Small intestine (tissue), 4 donors: Measurements from ENCODE around the gene LILRB2. TPM values are rescaled to one million over a fixed set of nuclear protein-coding genes. Genes with fewer than 3 reads are reported as not detected.

Source experiments
- polyA plus RNA-seq, 4 donors: library from polyadenylated mRNA; stranded (reverse) in 3 of 4; unstranded in 1 of 4; fragments of 200-250 nt in 3 of 4; fragments of 120-200 nt in 1 of 4; gene quantifications; one replicate each; pipeline versions ENCODE4 v1.2.1 to v1.2.3, GENCODE V29; 2013
- donor health status: healthy with polysubstance abuse.
- donor health status: Bipolar disorder and iron deficiency.
- donor health status: healthy.

Gene LILRB2
- polyA plus RNA-seq, 4 donors = 0.22 to 4.7 (median 1.7) TPM

Other genes starting within 250 kb of the LILRB2 start
- gene VSTM1, start 217.2 kb downstream of the LILRB2 start, polyA plus RNA-seq = under 1 TPM in 1 of 4 donors, not detected in 3; 0.09 TPM
- gene TARM1, start 199.7 kb downstream of the LILRB2 start, polyA plus RNA-seq = not detected
- under 1 TPM; 0.27 to 0.89 (median 0.67) TPM for gene OSCAR, start 180.3 kb downstream of the LILRB2 start, polyA plus RNA-seq
- 100 to 1,000 TPM; 130 to 409 (median 211) TPM for gene NDUFA3, start 178.3 kb downstream of the LILRB2 start, polyA plus RNA-seq
- 10 to 100 TPM; 16.4 to 26.5 (median 23.1) TPM for gene TFPT, start 165.5 kb downstream of the LILRB2 start, polyA plus RNA-seq
- 10 to 100 TPM; 44.3 to 57.0 (median 47.4) TPM for gene PRPF31, start 165.4 kb downstream of the LILRB2 start, polyA plus RNA-seq
- 10 to 100 TPM; 24.4 to 37.4 (median 28.5) TPM for gene CNOT3, start 143.3 kb downstream of the LILRB2 start, polyA plus RNA-seq
- gene LENG1, start 121.4 kb downstream of the LILRB2 start, polyA plus RNA-seq = 10 to 100 TPM in 1 of 4 donors, 1 to 10 TPM in 3; 6.7 to 11.1 (median 9.6) TPM
- 100 to 1,000 TPM in 3 of 4 donors, 10 to 100 TPM in 1; 40.6 to 174 (median 129) TPM for gene TMC4, start 108.0 kb downstream of the LILRB2 start, polyA plus RNA-seq
- gene MBOAT7, start 91.5 kb downstream of the LILRB2 start, polyA plus RNA-seq = 100 to 1,000 TPM in 1 of 4 donors, 10 to 100 TPM in 3; 47.8 to 118 (median 54.7) TPM
- 10 to 100 TPM; 32.7 to 57.8 (median 44.8) TPM for gene TSEN34, start 89.8 kb downstream of the LILRB2 start, polyA plus RNA-seq
- gene RPS9, start 80.3 kb downstream of the LILRB2 start, polyA plus RNA-seq = 1,000 to 10,000 TPM; 2,119 to 4,773 (median 3,564) TPM
- 1 to 10 TPM in 2 of 4 donors, under 1 TPM in 2; 0.45 to 3.6 (median 1.4) TPM for gene LILRB3, start 58.1 kb downstream of the LILRB2 start, polyA plus RNA-seq
- gene LILRA6, start 38.3 kb downstream of the LILRB2 start, polyA plus RNA-seq = 1 to 10 TPM in 1 of 4 donors, under 1 TPM in 2, not detected in 1; 0.27 to 1.6 (median 0.53) TPM
- gene LILRB5, start 23.8 kb downstream of the LILRB2 start, polyA plus RNA-seq = 1 to 10 TPM; 1.1 to 6.9 (median 4.4) TPM
- 1 to 10 TPM; 1.6 to 8.2 (median 2.2) TPM for gene LILRA5, start 32.1 kb upstream of the LILRB2 start, polyA plus RNA-seq
- under 1 TPM in 2 of 4 donors, not detected in 2; 0.19 to 0.22 TPM for gene LILRA4, start 58.1 kb upstream of the LILRB2 start, polyA plus RNA-seq
- gene LAIR1, start 83.8 kb upstream of the LILRB2 start, polyA plus RNA-seq = 10 to 100 TPM in 1 of 4 donors, 1 to 10 TPM in 3; 2.2 to 10.9 (median 8.9) TPM
- gene TTYH1, start 134.4 kb upstream of the LILRB2 start, polyA plus RNA-seq = 10 to 100 TPM in 1 of 4 donors, 1 to 10 TPM in 1, not detected in 2; 1.5 to 10.1 TPM
- gene LENG8, start 168.1 kb upstream of the LILRB2 start, polyA plus RNA-seq = 100 to 1,000 TPM in 1 of 4 donors, 10 to 100 TPM in 3; 51.6 to 214 (median 87.2) TPM
- gene LENG9, start 182.7 kb upstream of the LILRB2 start, polyA plus RNA-seq = 10 to 100 TPM in 2 of 4 donors, 1 to 10 TPM in 2; 8.7 to 14.1 (median 10.5) TPM
- 100 to 1,000 TPM; 131 to 215 (median 163) TPM for gene CDC42EP5, start 192.2 kb upstream of the LILRB2 start, polyA plus RNA-seq
- under 1 TPM in 2 of 4 donors, not detected in 2; 0.09 to 0.33 TPM for gene LAIR2, start 221.7 kb upstream of the LILRB2 start, polyA plus RNA-seq